ENCODE data around the gene ARHGEF10L.

DNA sequence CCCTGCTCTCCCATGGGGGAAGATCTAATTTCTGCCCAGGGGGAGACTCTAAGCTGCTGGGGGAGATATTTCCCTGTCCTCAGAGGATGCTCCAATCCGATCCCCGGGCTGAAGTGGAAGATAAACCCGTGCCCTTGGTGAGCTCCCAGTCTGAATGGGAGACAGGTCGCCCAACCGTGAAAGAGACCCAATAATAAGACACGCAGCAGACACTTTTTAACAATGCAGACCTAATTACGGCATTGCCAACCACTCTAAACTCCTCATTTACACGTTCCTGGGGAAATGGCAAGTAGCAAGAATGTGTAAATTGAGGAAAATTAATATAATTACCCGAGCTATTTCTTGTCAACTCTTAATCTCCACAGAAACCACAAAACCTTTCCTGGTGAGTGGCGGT, 166.9 kb downstream of the ARHGEF10L start:
- TF ChIP-seq, protein P1, sequence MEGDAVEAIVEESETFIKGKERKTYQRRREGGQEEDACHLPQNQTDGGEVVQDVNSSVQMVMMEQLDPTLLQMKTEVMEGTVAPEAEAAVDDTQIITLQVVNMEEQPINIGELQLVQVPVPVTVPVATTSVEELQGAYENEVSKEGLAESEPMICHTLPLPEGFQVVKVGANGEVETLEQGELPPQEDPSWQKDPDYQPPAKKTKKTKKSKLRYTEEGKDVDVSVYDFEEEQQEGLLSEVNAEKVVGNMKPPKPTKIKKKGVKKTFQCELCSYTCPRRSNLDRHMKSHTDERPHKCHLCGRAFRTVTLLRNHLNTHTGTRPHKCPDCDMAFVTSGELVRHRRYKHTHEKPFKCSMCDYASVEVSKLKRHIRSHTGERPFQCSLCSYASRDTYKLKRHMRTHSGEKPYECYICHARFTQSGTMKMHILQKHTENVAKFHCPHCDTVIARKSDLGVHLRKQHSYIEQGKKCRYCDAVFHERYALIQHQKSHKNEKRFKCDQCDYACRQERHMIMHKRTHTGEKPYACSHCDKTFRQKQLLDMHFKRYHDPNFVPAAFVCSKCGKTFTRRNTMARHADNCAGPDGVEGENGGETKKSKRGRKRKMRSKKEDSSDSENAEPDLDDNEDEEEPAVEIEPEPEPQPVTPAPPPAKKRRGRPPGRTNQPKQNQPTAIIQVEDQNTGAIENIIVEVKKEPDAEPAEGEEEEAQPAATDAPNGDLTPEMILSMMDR (IDR thresholded peaks at IDR 0.05; ENCODE audit: low read depth, low read length, poor library complexity, severe bottlenecking), result no peak
- TF ChIP-seq EZH2phosphoT487 (IDR thresholded peaks at IDR 0.05; ENCODE audit: borderline replicate concordance, low read length), result no peak

All from DOHH2 (cell line).